GM19238 (cell line): ENCODE results near the gene TSPAN18.

Experiments
- DNase-seq: peaks from one replicate; pipeline ENCODE4 v3.0.0; 2011; ENCODE audit warnings: low spot score; ENCODE audit not compliant: insufficient read length

Gene TSPAN18

GRCh38 chr11:44737245-44738085, 10.7 kb downstream of the TSPAN18 start:
- no peak for DNase-seq

DNA sequence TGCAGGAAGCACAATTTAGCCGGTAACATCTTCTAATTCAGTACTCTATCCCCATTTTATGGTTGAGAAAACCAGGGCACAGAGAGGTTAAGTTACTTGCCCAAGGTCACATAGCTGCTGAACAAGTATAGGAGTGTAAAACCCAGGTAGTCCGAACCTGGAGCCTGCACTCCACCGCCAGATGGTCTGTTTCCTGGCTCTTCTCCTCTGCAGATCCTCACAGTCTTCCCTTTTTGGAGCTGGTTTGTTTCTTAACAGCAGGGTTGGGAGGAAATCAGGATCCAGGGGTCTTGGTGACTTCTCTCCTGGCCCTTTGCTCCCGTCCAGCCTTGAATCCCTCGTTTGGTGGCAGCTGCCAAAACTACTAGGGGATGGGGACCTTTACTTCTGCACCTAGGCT, 12.0 kb downstream of the TSPAN18 start:
- DNase-seq: no peak

DNA sequence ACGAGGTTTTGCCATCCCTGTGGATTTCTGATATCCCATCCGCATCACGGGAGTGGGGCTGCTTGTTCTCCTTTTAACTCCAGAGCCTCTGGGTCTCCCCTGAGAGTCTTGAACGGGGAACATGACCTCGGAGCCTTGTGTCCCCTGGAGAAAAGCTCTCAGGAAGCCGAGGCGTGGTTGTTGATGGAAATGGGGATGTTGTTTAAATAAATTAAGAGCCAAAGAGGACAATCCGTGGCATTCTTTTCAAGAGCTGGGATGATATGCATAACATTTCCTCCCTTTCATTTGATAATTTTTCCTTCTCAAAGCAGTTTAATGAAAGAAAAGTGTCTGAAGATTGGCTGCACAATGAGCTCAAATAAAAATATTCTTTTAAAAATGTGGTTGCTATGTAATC, 14.2 kb downstream of the TSPAN18 start:
- no peak for DNase-seq

GRCh38 chr11:44741976-44742375, 15.2 kb downstream of the TSPAN18 start:
- DNase-seq: no peak

- DNase-seq: no peak
These were observed 15.9 kb downstream of the TSPAN18 start for GRCh38 chr11:44742508-44743246.

DNA sequence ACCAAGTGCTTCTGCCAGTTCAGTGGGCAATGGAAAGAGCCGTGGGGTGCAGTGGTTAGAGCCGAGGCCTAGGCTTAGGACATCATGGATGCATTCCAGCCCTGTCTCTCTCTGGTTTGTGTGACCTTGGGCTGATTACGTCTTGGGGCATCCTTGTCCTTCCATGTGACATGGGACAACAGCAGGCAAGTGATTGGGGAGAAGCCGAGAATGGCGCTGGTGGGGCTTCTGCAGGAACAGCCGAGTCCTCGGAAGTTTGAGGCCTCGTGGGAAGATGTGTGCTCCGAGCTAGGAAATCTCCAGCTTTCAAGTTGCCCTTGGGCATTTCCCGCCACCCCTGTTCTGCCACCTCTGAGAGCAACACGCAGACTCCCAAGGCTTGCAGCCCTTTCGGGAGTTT, 16.6 kb downstream of the TSPAN18 start:
- DNase-seq: no peak

- DNase-seq: no peak
These were observed 17.3 kb downstream of the TSPAN18 start for GRCh38 chr11:44743959-44744557.

DNA sequence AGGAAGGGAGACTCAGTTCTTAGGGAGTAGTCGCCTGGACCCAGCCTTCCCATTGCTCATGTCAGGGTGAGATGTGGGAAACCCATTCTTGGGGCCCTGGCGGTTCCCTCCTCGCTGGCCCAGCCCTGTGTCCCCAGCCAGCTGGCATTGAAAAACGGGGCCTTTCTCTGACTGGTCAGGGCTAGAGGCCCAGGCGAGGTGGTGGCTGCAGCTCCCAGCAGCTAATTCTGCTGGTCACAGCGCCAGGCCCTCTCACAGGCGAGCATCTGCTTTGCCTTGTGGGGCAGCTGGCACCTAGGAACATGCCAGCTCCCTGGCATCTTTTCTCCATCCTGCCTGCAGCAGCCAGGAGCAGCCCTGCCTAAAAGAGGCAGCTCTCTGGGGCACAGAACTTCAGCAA, 20.1 kb downstream of the TSPAN18 start:
- DNase-seq: no peak

DNA sequence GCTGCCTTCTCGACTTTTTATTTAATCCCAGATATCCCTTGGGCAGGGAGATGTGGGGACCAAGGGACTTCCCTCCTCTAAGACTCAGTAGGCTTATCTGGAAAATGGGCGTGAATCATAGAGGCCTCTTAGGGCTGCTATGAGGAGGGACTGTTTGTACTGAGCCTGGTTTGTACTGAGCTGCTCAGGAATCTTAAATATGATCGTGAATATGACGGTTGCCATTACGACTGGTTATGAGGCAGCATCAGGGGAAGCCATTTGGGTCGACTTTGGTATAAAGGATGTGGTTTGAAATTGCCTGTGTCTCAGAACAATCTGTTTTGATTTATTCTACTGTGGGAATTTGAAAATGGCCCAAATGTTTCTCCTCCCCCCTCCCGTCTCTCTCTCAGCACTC, 20.6 kb downstream of the TSPAN18 start:
- DNase-seq: no peak

GRCh38 chr11:44747836-44748235, 21.1 kb downstream of the TSPAN18 start:
- no peak for DNase-seq

- no peak for DNase-seq
These were observed 21.8 kb downstream of the TSPAN18 start for GRCh38 chr11:44748606-44749005.

DNA sequence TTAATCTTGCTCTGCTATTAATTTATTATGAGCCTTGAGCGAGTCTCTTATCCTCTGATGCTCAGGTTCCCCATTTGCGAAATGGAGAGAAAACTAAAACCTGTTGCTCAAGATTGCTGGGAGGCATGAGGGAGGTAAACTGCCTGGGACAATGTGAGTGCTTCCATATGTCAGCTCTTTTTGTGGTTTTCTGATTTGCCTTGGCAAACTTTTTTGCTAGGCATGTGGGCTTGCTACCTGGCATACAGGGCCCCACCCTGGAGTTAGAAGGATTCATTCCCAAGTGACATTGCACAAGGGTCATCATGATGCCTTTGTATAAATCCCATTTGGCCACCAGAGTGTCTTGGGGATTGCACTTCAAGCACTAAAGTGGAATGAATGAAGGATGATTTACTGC, 22.4 kb downstream of the TSPAN18 start:
- no peak for DNase-seq

GRCh38 chr11:44750551-44751465, 24.0 kb downstream of the TSPAN18 start:
- DNase-seq: no peak

- no peak for DNase-seq
These were observed 25.5 kb downstream of the TSPAN18 start for GRCh38 chr11:44752300-44752699.

DNA sequence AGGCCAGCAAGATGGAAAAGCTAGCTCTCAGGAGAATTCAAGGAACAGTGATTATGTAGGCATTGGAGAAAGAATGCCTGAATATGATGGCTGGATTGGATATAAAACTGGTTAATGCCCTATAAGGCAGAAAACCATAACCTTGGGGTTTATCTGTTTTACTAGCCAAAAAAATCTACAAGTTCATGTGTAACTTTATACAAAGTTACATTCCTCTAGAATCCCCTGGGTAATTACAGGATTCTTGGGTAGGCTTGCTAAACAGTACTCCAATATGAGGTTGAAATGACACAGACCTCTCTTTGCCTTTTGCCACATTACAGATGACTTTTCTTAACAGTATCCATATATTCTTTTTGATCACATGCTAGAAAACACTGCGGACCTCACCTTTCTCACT, 26.0 kb downstream of the TSPAN18 start:
- DNase-seq: no peak

DNA sequence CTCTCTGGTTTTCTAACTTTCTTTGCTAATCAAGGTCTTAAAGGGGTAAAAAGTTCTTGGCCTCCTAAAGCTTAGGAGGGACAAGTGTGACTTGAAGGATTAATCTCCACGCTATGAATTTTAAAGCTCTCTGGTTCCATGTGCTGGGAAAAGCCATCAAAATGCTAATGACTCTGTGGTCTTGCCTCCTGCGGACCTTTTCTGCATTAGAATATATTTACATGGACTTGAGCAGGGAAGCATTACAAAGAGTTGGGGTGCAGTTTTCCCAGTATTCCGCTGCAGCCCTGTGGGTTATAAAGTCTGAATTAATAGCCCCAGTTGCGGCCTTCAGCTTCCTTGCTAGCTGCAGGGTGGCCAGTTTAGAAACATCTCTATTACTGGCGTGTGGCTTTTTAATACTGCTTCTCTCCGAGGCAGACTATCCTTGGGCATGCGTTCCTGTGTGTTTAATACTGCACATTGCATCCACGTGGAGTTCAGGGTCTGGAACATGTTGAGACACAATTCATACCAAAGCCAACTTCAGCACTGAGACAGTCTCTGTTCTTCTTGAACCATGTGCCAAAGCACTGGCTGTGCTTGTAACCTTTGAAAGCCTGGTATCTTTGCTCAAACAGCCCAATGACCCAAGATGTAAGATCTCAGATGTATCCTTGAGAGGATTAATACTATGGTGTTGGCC, 27.3 kb downstream of the TSPAN18 start:
- DNase-seq: no peak

GRCh38 chr11:44754876-44755555, 28.3 kb downstream of the TSPAN18 start:
- DNase-seq: no peak

DNA sequence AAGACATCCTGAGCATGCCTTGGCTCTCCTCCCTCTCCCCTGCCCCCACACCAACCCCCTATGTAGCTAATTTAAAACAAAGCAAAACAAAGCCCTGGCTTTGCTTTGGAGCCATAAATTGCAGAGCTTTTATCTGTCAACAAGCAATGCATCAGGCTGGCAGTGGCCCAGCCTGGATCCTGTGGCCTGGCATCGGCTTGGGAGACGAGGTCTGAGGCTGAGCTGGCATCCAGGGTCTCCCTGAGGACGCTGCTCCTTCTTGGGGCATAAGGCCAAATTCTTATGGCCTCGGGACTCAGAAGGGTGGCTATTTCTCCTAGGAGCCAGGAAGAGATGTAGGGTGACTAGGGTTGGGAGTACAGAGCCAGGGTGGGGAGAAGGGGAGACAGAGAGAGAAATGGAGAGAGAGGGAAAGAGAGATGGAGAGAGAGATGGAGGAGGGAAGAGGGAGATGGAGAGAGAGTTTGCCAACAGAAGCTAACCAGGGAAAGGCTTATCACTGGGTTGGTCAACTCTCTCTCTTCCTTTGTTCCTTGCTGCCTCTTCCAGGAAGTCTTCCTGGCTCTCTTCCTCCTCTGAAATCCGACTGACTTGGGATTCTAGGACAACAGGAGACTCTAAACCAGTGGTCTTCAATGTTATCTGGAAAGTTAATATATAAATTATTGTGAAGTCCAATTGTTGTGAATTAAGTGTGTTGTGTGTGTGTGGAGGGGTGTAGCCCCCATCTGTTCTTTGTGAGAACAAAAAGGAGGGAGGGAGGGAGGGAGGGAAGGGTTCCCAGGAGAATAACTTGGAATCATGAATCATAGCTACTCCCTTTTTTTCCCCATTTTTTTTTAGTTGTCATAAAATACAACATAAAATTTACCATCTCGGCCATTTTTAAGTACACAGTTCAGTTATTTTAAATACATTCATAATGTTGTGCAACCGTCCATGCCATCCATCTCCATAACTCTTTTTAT, 29.1 kb downstream of the TSPAN18 start:
- DNase-seq: no peak

- DNase-seq: no peak
These were observed 32.2 kb downstream of the TSPAN18 start for GRCh38 chr11:44758983-44759382.
